Stimulated activated naive CD4-positive, alpha-beta T cell (primary cell): ENCODE data around the gene HPSE.
"Not testable (repeated sequence)": the region's sequence is repeated elsewhere in the genome, so short reads cannot be mapped to it uniquely, and the experiment has no call there.

Source experiments
- DNase-seq, 6 experiments: peaks; one replicate each; lab custom pipeline; 2025; lab: John Stamatoyannopoulos, UW

HPSE gene

GRCh38 chr4:83283181-83283580, 51.5 kb downstream of the HPSE start:
- no peak for DNase-seq

GRCh38 chr4:83282049-83282535, 52.6 kb downstream of the HPSE start:
- DNase-seq, result peak; percentile 3 to 73 (median 34)

- DNase-seq, result no peak
These were observed 53.3 kb downstream of the HPSE start for GRCh38 chr4:83281307-83281706.

- no peak for DNase-seq
These were observed 58.2 kb downstream of the HPSE start for GRCh38 chr4:83276299-83277040.

GRCh38 chr4:83273926-83274325, 60.7 kb downstream of the HPSE start:
- not testable (repeated sequence) for DNase-seq

- DNase-seq, result no peak
These were observed 61.7 kb downstream of the HPSE start for GRCh38 chr4:83272900-83273299.

GRCh38 chr4:83269256-83269655, 65.4 kb downstream of the HPSE start:
- no peak for DNase-seq

- DNase-seq, result no peak
These were observed 66.2 kb downstream of the HPSE start for GRCh38 chr4:83268491-83268890.

- no peak for DNase-seq
These were observed 66.7 kb downstream of the HPSE start for GRCh38 chr4:83267830-83268475.

GRCh38 chr4:83267121-83267829, 67.4 kb downstream of the HPSE start:
- no peak for DNase-seq

GRCh38 chr4:83266689-83267088, 68.0 kb downstream of the HPSE start:
- no peak for DNase-seq

GRCh38 chr4:83263106-83263505, 71.5 kb downstream of the HPSE start:
- no peak for DNase-seq

- no peak for DNase-seq
These were observed 72.0 kb downstream of the HPSE start for GRCh38 chr4:83262682-83263081.

- DNase-seq, result no peak
These were observed 73.3 kb downstream of the HPSE start for GRCh38 chr4:83261307-83261706.

GRCh38 chr4:83259586-83259985, 75.1 kb downstream of the HPSE start:
- DNase-seq, result no peak

GRCh38 chr4:83258461-83258860, 76.2 kb downstream of the HPSE start:
- DNase-seq, result no peak

- DNase-seq, result no peak
These were observed 76.8 kb downstream of the HPSE start for GRCh38 chr4:83257811-83258210.

GRCh38 chr4:83255584-83255983, 79.1 kb downstream of the HPSE start:
- DNase-seq, result no peak

- DNase-seq, result peak; percentile 21 to 85 (median 62)
These were observed 81.8 kb downstream of the HPSE start for GRCh38 chr4:83252782-83253405.

- no peak for DNase-seq
These were observed 83.2 kb downstream of the HPSE start for GRCh38 chr4:83251447-83251830.

GRCh38 chr4:83250687-83251446, 83.8 kb downstream of the HPSE start:
- DNase-seq, result no peak

- DNase-seq, result no peak
These were observed 86.2 kb downstream of the HPSE start for GRCh38 chr4:83248486-83248885.
